CD8-positive, alpha-beta memory T cell (primary cell): ENCODE results near the gene DNAJC11. TPM values are rescaled to one million over a fixed set of nuclear protein-coding genes. Genes with fewer than 3 reads are reported as not detected.
"Not testable (repeated sequence)": the region's sequence is repeated elsewhere in the genome, so short reads cannot be mapped to it uniquely, and the experiment has no call there.

Experiments used
- CTCF ChIA-PET: fragments of 350-600 bp; sonication (Branson Sonifier 250); formaldehyde crosslinking; loops from one replicate; lab custom pipeline; 2021; ENCODE audit warnings: antibody characterized with exemption; lab: Charles Lee
- POLR2A ChIA-PET: fragments of 350-600 bp; sonication (Branson Sonifier 250); formaldehyde crosslinking; loops from one replicate; lab custom pipeline; 2021; ENCODE audit warnings: antibody characterized with exemption; lab: Charles Lee
- DNase-seq, 5 donors: peaks; one replicate each; pipeline versions ENCODE4 v3.0.0 to v3.0.0-alpha.2; 2020 to 2022; ENCODE audit warnings: mixed read lengths in 1 of 5
- H3K27ac ChIP-seq: one replicate; pipeline ENCODE4 v1.7.0; 2013; ENCODE audit warnings: low read depth, mild to moderate bottlenecking, low read length, moderate library complexity
- H3K27me3 ChIP-seq: 2 replicates; pipeline ENCODE4 v1.7.0; 2013; ENCODE audit warnings: low read length, mild to moderate bottlenecking; ENCODE audit not compliant: insufficient read depth, poor library complexity, severe bottlenecking
- H3K36me3 ChIP-seq: 2 replicates; pipeline ENCODE4 v1.7.0; 2013; ENCODE audit warnings: mild to moderate bottlenecking, low read length, moderate library complexity; ENCODE audit not compliant: insufficient read depth
- H3K4me1 ChIP-seq: 2 replicates; pipeline ENCODE4 v1.7.0; 2013; ENCODE audit warnings: mild to moderate bottlenecking, low read length, moderate library complexity; ENCODE audit not compliant: insufficient read depth
- H3K4me3 ChIP-seq: 2 replicates; pipeline ENCODE4 v1.7.0; 2013; ENCODE audit warnings: mild to moderate bottlenecking, low read length
- H3K9me3 ChIP-seq: 2 replicates; pipeline ENCODE4 v1.7.0; 2013; ENCODE audit warnings: mild to moderate bottlenecking, low read length
- H3K27ac Mint-ChIP-seq, 8 donors: one replicate each; pipeline ENCODE4 v1.8.0; 2020 to 2021; ENCODE audit warnings: mixed read lengths in 8 of 8, mild to moderate bottlenecking in 6 of 8, inconsistent platforms in 3 of 8, moderate library complexity in 3 of 8
- H3K27me3 Mint-ChIP-seq, 2 donors: one replicate each; pipeline ENCODE4 v1.8.0; 2020 to 2021; ENCODE audit warnings: mixed read lengths in 2 of 2, mild to moderate bottlenecking in 1 of 2, moderate library complexity in 1 of 2
- H3K36me3 Mint-ChIP-seq, 3 donors: one replicate each; pipeline ENCODE4 v1.8.0; 2020 to 2021; ENCODE audit warnings: mixed read lengths in 3 of 3, inconsistent platforms in 1 of 3, mild to moderate bottlenecking in 1 of 3
- H3K4me1 Mint-ChIP-seq, 3 donors: one replicate each; pipeline ENCODE4 v1.8.0; 2020 to 2021; ENCODE audit warnings: mixed read lengths in 3 of 3, inconsistent platforms in 1 of 3, mild to moderate bottlenecking in 1 of 3
- H3K4me3 Mint-ChIP-seq, 7 donors: one replicate each; pipeline ENCODE4 v1.8.0; 2020 to 2021; ENCODE audit warnings: mixed read lengths in 7 of 7, mild to moderate bottlenecking in 6 of 7, moderate library complexity in 4 of 7, inconsistent platforms in 2 of 7
- H3K9me3 Mint-ChIP-seq, 5 donors: one replicate each; pipeline ENCODE4 v1.8.0; 2020 to 2022; ENCODE audit warnings: mixed read lengths in 5 of 5, mild to moderate bottlenecking in 3 of 5, moderate library complexity in 2 of 5, inconsistent platforms in 1 of 5
- polyA plus RNA-seq: library from polyadenylated mRNA; unstranded; fragments of 300-500 nt; fragmentation: Illumina TruSeq; gene quantifications from one replicate; pipeline ENCODE4 v1.2.3, GENCODE V29; 2021
- total RNA-seq, 2 experiments: library from RNA; stranded (reverse); gene quantifications; one replicate each; pipeline ENCODE4 v1.2.3, GENCODE V29; 2021

DNAJC11 gene
- total and polyA plus RNA-seq, 3 experiments from 2014 or later: 22.7 to 80.4 (median 79.2) TPM

- H3K4me3 Mint-ChIP-seq: no peak overlapping the region
- no peaks in the 10 kb centered on the region for H3K27me3 Mint-ChIP-seq
- CTCF ChIA-PET: interaction anchor here (1.0 to 7.0 kb wide), 4 partner anchors 14 to 160 kb away, joined by 3 to 79 read pairs (median 4); partner anchors contain the start of gene PLEKHG5
- no peaks in the 10 kb centered on the region for H3K9me3 ChIP-seq
- no peaks in the 10 kb centered on the region for H3K9me3 Mint-ChIP-seq
- POLR2A ChIA-PET: no interaction called here
- H3K4me1 Mint-ChIP-seq: no peaks in the 10 kb centered on the region
- H3K4me1 ChIP-seq: no peaks in the 10 kb centered on the region
- H3K27me3 ChIP-seq: no peaks in the 10 kb centered on the region
- no peak overlapping the region for H3K27ac ChIP-seq
- no peak overlapping the region for H3K4me3 ChIP-seq
- H3K36me3 ChIP-seq: peaks cover 23% of the 10 kb centered on the region
- H3K27ac Mint-ChIP-seq: no peak overlapping the region
- no peak for DNase-seq
- H3K36me3 Mint-ChIP-seq: peaks cover 0 to 48% (median 9%) of the 10 kb centered on the region in 3 donors
Observed at GRCh38 chr1:6648556-6648955, 53.1 kb downstream of the DNAJC11 start.

- peak in 2 of 5 donors; percentile 30 to 49 for DNase-seq
Observed at GRCh38 chr1:6646499-6647148, 55.0 kb downstream of the DNAJC11 start.

GRCh38 chr1:6645018-6645417 lies 56.6 kb downstream of the DNAJC11 start:
- Mint-ChIP-seq H3K4me3 (no peak overlapping the region), H3K36me3 (peaks cover 5 to 44% (median 10%) of the 10 kb centered on the region in 3 donors), H3K27me3 (no peaks in the 10 kb centered on the region), H3K4me1 (no peaks in the 10 kb centered on the region), H3K27ac (no peak overlapping the region), H3K9me3 (no peaks in the 10 kb centered on the region)
- H3K27me3 ChIP-seq: no peaks in the 10 kb centered on the region
- peaks cover 21% of the 10 kb centered on the region for H3K36me3 ChIP-seq
- ChIA-PET CTCF (interaction anchor here (0.9 to 7.0 kb wide), 5 partner anchors 11 to 222 kb away, joined by 3 to 79 read pairs (median 3); partner anchors contain the start of genes KLHL21 and PLEKHG5), POLR2A (interaction anchor here (1.1 kb wide), 1 partner anchor 159 kb away, joined by 3 read pairs; no protein-coding TSS in a partner anchor)
- no peak for DNase-seq
- H3K9me3 ChIP-seq: no peaks in the 10 kb centered on the region
- H3K4me1 ChIP-seq: no peaks in the 10 kb centered on the region
- no peak overlapping the region for H3K4me3 ChIP-seq
- no peak overlapping the region for H3K27ac ChIP-seq

More at GRCh38 chr1:6646499-6647148, 55.0 kb downstream of the DNAJC11 start:
- H3K4me1 Mint-ChIP-seq: no peaks in the 10 kb centered on the region
- CTCF ChIA-PET: interaction anchor here (0.6 to 7.0 kb wide), 24 partner anchors 10 to 224 kb away, joined by 3 to 79 read pairs (median 4); partner anchors contain the start of genes KLHL21, NOL9, PLEKHG5 and TAS1R1
- POLR2A ChIA-PET: interaction anchor here (0.6 kb wide), 1 partner anchor 15 kb away, joined by 4 read pairs; no protein-coding TSS in a partner anchor
- peak overlapping the region in 1 of 8 donors; percentile 29 for H3K27ac Mint-ChIP-seq
- H3K36me3 Mint-ChIP-seq: peaks cover 5 to 45% (median 13%) of the 10 kb centered on the region in 3 donors
- Histone ChIP-seq H3K4me1 (no peaks in the 10 kb centered on the region), H3K27me3 (no peaks in the 10 kb centered on the region), H3K27ac (no peak overlapping the region), H3K9me3 (no peaks in the 10 kb centered on the region), H3K36me3 (peaks cover 18% of the 10 kb centered on the region), H3K4me3 (no peak overlapping the region)
- no peaks in the 10 kb centered on the region for H3K27me3 Mint-ChIP-seq
- H3K9me3 Mint-ChIP-seq: no peaks in the 10 kb centered on the region
- H3K4me3 Mint-ChIP-seq: no peak overlapping the region

GRCh38 chr1:6640867-6641266 lies 60.7 kb downstream of the DNAJC11 start:
- not testable (repeated sequence) for H3K9me3 Mint-ChIP-seq, H3K9me3 ChIP-seq, H3K4me3 ChIP-seq, H3K27me3 ChIP-seq, H3K27ac ChIP-seq, H3K27ac Mint-ChIP-seq, H3K27me3 Mint-ChIP-seq, DNase-seq, H3K4me1 Mint-ChIP-seq, H3K4me3 Mint-ChIP-seq, H3K4me1 ChIP-seq
- H3K36me3 ChIP-seq: peaks cover 25% of the 10 kb centered on the region
- POLR2A ChIA-PET: interaction anchor here (0.6 kb wide), 1 partner anchor 435 kb away, joined by 3 read pairs; the partner anchor contains the start of gene RNF207
- H3K36me3 Mint-ChIP-seq: peaks cover 5 to 79% (median 14%) of the 10 kb centered on the region in 3 donors
- CTCF ChIA-PET: interaction anchor here (1.1 kb wide), 1 partner anchor 9 kb away, joined by 3 read pairs; no protein-coding TSS in a partner anchor

GRCh38 chr1:6638226-6638625 lies 63.4 kb downstream of the DNAJC11 start:
- CTCF ChIA-PET: no interaction called here
- H3K9me3 Mint-ChIP-seq: no peaks in the 10 kb centered on the region
- POLR2A ChIA-PET: no interaction called here
- Histone ChIP-seq H3K27ac (no peak overlapping the region), H3K27me3 (no peaks in the 10 kb centered on the region), H3K9me3 (no peaks in the 10 kb centered on the region), H3K4me1 (no peaks in the 10 kb centered on the region), H3K36me3 (peaks cover 16% of the 10 kb centered on the region), H3K4me3 (no peak overlapping the region)
- peaks cover 5 to 86% (median 17%) of the 10 kb centered on the region in 3 donors for H3K36me3 Mint-ChIP-seq
- peak overlapping the region in 1 of 8 donors; percentile 32 for H3K27ac Mint-ChIP-seq
- no peaks in the 10 kb centered on the region for H3K27me3 Mint-ChIP-seq
- H3K4me1 Mint-ChIP-seq: no peaks in the 10 kb centered on the region
- no peak overlapping the region for H3K4me3 Mint-ChIP-seq
- DNase-seq: no peak

GRCh38 chr1:6637770-6638169 lies 63.8 kb downstream of the DNAJC11 start:
- no peak for DNase-seq
- no peaks in the 10 kb centered on the region for H3K27me3 ChIP-seq
- Mint-ChIP-seq H3K9me3 (no peaks in the 10 kb centered on the region), H3K36me3 (peaks cover 2 to 88% (median 16%) of the 10 kb centered on the region in 3 donors), H3K4me3 (no peak overlapping the region), H3K4me1 (no peaks in the 10 kb centered on the region), H3K27me3 (no peaks in the 10 kb centered on the region), H3K27ac (peak overlapping the region in 1 of 8 donors; percentile 50)
- CTCF ChIA-PET: interaction anchor here (1.1 kb wide), 1 partner anchor 9 kb away, joined by 7 read pairs; no protein-coding TSS in a partner anchor
- no peaks in the 10 kb centered on the region for H3K9me3 ChIP-seq
- H3K4me1 ChIP-seq: no peaks in the 10 kb centered on the region
- H3K4me3 ChIP-seq: no peak overlapping the region
- H3K27ac ChIP-seq: no peak overlapping the region
- H3K36me3 ChIP-seq: peaks cover 20% of the 10 kb centered on the region
- POLR2A ChIA-PET: interaction anchor here (0.7 kb wide), 1 partner anchor 58 kb away, joined by 3 read pairs; the partner anchor contains the start of gene ZBTB48

GRCh38 chr1:6636778-6637177 lies 64.8 kb downstream of the DNAJC11 start:
- not testable (repeated sequence) for H3K4me3 ChIP-seq, H3K4me1 Mint-ChIP-seq, H3K4me3 Mint-ChIP-seq, H3K27ac ChIP-seq, H3K27me3 Mint-ChIP-seq, H3K9me3 ChIP-seq, DNase-seq, H3K27me3 ChIP-seq, H3K4me1 ChIP-seq, H3K9me3 Mint-ChIP-seq, H3K27ac Mint-ChIP-seq
- ChIA-PET CTCF (interaction anchor here (1.1 kb wide), 1 partner anchor 10 kb away, joined by 7 read pairs; no protein-coding TSS in a partner anchor), POLR2A (interaction anchor here (0.7 kb wide), 1 partner anchor 57 kb away, joined by 3 read pairs; the partner anchor contains the start of gene ZBTB48)
- peaks cover 15% of the 10 kb centered on the region for H3K36me3 ChIP-seq
- H3K36me3 Mint-ChIP-seq: peaks cover 0 to 87% (median 12%) of the 10 kb centered on the region in 3 donors
